ENCODE measurements around the gene RRAS2.

DNA sequence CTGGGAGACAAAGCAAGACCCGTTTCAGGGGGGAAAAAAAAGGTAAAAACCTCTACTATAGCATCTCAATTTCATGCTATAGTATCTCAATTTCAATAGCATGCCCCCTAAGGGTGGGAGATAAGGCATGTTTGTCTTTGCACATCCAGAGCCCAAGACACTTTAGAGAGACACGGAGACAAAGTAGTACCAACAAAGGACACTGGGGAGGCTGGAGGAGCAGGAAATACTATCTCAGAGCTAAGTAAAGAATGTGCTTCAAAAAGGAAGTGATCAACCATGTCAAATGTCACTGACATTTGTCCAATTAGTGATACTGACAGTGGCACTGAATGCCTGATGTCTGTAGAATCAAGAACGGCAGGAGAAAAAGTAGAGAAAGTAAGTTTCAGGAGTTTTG lies 68.6 kb downstream of the RRAS2 start:
- TF ChIP-seq ZNF274 (IDR thresholded peaks at IDR 0.05; ENCODE audit: low read depth, low read length) (no peak), YY1 (IDR thresholded peaks at IDR 0.05; ENCODE audit: insufficient read depth, insufficient read length) (no peak), SUZ12 (IDR thresholded peaks at IDR 0.05; ENCODE audit: extremely low read depth, insufficient read depth, insufficient read length) (no peak)

Data from NT2/D1 (cell line).